H1 (cell line): ENCODE data around the gene ESD. TPM values are rescaled to one million over a fixed set of nuclear protein-coding genes. Genes with fewer than 3 reads are reported as not detected.

Experiments used
- polyA plus RNA-seq, 7 experiments: library from polyadenylated mRNA; depleted of rRNA in 3 of 7; stranded (reverse) in 5 of 7; unstranded in 2 of 7; fragments of >200 nt in 5 of 7; fragments of 200-250 nt in 2 of 7; gene quantifications; 1 replicate in 5 of 7; 2 replicates in 1 of 7; 4 replicates in 1 of 7; pipeline versions ENCODE4 v1.2.1 to v1.2.3, GENCODE V29; 2011 to 2013; ENCODE audit warnings: missing spikeins in 2 of 7, mixed read lengths in 2 of 7
- total RNA-seq: library from RNA; stranded (reverse); fragmentation: NEBNext Ultra II Directional; extraction: Animal tissue kit (Norgen Biotek cat#: 25700); gene quantifications from 2 replicates; pipeline ENCODE4 v1.2.1, GENCODE V29; 2021

The ESD gene
- total and polyA plus RNA-seq, 2 of the 8 experiments (the other 6 are each of a cell fraction or from before 2014, with no cell fraction given) = 40.3 to 55.8 TPM

Other genes with a start within 250 kb of the ESD start
- 10.1 and 10.9 TPM in 2 replicates for gene LRCH1, start 244.0 kb downstream of the ESD start, total RNA-seq
- 2.3 and 3.0 TPM in 2 replicates for gene LRCH1, start 244.0 kb downstream of the ESD start, polyA plus RNA-seq (2011; rRNA removed)
- gene HTR2A, start 99.9 kb upstream of the ESD start, total RNA-seq = not detected in 2 replicates
- gene HTR2A, start 99.9 kb upstream of the ESD start, polyA plus RNA-seq (2011; rRNA removed) = not detected in 2 replicates